Sigmoid colon (tissue), 7 donors: ENCODE data around the gene BMP5. TPM values are rescaled to one million over a fixed set of nuclear protein-coding genes. Genes with fewer than 3 reads are reported as not detected.
A peak's percentile ranks its signal among the peaks of the same experiment; 100 is the strongest.

Source experiments
- DNase-seq: peaks from one replicate; pipeline ENCODE4 v3.0.0-alpha.2; 2019
- H3K27ac ChIP-seq, 4 donors: fragments of 200-600 bp; sonication (generic); one replicate each; pipeline ENCODE4 v1.5.1; 2016 to 2019; ENCODE audit warnings: mild to moderate bottlenecking in 1 of 4
- H3K27me3 ChIP-seq, 3 donors: fragments of 200-600 bp; sonication (generic); one replicate each; pipeline ENCODE4 v1.5.1; 2019; ENCODE audit warnings: mild to moderate bottlenecking in 1 of 3
- H3K36me3 ChIP-seq, 4 donors: fragments of 200-600 bp; sonication (generic); one replicate each; pipeline ENCODE4 v1.5.1; 2016 to 2019
- H3K4me1 ChIP-seq, 4 donors: fragments of 200-600 bp; sonication (generic); one replicate each; pipeline ENCODE4 v1.5.1; 2017 to 2019
- H3K4me3 ChIP-seq, 4 donors: fragments of 200-600 bp; sonication (generic); one replicate each; pipeline ENCODE4 v1.5.1; 2017 to 2019; ENCODE audit warnings: mild to moderate bottlenecking in 2 of 4, moderate library complexity in 1 of 4
- H3K9me3 ChIP-seq, 4 donors: fragments of 200-600 bp in 3 of 4; sonication (generic) in 3 of 4; one replicate each; pipeline versions ENCODE4 v1.5.1 to v1.6.1; 2013 to 2019
- EP300 ChIP-seq, 4 donors: sonication (generic); formaldehyde crosslinking; IDR thresholded peaks; one replicate each; pipeline ENCODE4 v1.6.1; 2017; ENCODE audit warnings: antibody characterized with exemption in 4 of 4
- POLR2A ChIP-seq, 2 donors: fragments of 450-650 bp; IDR thresholded peaks; one replicate each; pipeline ENCODE4 v1.6.1; 2016; ENCODE audit warnings: antibody characterized with exemption in 2 of 2, mild to moderate bottlenecking in 2 of 2, moderate library complexity in 2 of 2
- POLR2AphosphoS5 ChIP-seq, 4 donors: sonication (generic); formaldehyde crosslinking; IDR thresholded peaks; one replicate each; pipeline ENCODE4 v1.6.1; 2017; ENCODE audit warnings: antibody characterized with exemption in 4 of 4
- WGBS, 2 donors: extraction: QIAGEN DNeasy Blood & Tissue Kit; methylation state at CpG; one replicate each; pipeline ENCODE4 v1.1.7; 2013; 5-methylcytosine and 5-hydroxymethylcytosine counted together
- intact Hi-C: fragments of 100-400 bp; cut with DNase I; formaldehyde crosslinking; loops from one replicate; pipeline ENCODE4 v1.15.1; 2023
- polyA plus RNA-seq, 3 donors: library from polyadenylated mRNA; stranded (reverse); fragments of 200-250 nt; gene quantifications; one replicate each; pipeline ENCODE4 v1.2.3, GENCODE V29; 2013
- total RNA-seq, 4 donors: library from RNA; depleted of rRNA; stranded (reverse); fragments of >200 nt; gene quantifications; one replicate each; pipeline ENCODE4 v1.1.0, GENCODE V29; 2016
- TF ChIP-seq, protein P1 (sequence below), 4 experiments: fragments of 450-650 bp in 3 of 4; fragments of 200-600 bp in 1 of 4; IDR thresholded peaks; one replicate each; pipeline ENCODE4 v1.5.1; 2016 to 2019; ENCODE audit warnings: antibody characterized with exemption in 4 of 4, mild to moderate bottlenecking in 3 of 4, moderate library complexity in 2 of 4
- donor health status: healthy with polysubstance abuse.
- donor health status: Bipolar disorder and iron deficiency.
- donor health status: healthy.

BMP5 gene
- total and polyA plus RNA-seq, 7 donors, result under 0.01 to 2.4 (median 0.76) TPM; not detected in 2

DNA sequence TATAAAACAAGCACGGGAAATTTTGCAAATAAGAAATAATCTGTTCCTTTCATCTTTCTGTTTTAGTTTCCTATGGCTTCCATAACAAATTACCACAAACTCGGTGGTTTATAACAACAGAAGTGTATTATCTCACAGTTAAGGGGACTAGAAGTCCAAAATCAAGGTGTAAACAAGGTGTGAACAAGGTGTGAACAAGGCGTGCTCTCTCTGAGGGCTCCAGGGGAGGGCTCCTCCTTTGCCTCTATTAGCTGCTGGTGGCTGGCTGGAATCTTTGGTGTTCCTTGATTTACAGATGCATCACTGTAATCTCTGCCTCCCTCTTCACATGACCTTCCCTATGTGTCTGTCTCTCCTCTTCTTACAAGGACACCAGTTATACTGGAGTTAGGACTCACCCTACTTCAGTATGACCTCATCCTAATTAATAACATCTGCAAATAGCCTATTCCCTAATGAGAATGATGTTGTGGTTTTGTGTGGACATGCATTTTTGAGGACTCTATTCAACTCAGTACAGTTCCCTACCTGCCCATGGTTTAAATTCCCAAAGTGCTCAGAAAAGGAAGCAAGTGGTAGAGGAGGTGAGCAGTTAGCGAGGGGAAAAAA is 17.5 kb upstream of the BMP5 start:
- TF ChIP-seq, protein P1, sequence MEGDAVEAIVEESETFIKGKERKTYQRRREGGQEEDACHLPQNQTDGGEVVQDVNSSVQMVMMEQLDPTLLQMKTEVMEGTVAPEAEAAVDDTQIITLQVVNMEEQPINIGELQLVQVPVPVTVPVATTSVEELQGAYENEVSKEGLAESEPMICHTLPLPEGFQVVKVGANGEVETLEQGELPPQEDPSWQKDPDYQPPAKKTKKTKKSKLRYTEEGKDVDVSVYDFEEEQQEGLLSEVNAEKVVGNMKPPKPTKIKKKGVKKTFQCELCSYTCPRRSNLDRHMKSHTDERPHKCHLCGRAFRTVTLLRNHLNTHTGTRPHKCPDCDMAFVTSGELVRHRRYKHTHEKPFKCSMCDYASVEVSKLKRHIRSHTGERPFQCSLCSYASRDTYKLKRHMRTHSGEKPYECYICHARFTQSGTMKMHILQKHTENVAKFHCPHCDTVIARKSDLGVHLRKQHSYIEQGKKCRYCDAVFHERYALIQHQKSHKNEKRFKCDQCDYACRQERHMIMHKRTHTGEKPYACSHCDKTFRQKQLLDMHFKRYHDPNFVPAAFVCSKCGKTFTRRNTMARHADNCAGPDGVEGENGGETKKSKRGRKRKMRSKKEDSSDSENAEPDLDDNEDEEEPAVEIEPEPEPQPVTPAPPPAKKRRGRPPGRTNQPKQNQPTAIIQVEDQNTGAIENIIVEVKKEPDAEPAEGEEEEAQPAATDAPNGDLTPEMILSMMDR (IDR thresholded peaks at IDR 0.05), result no peak
- TF ChIP-seq POLR2AphosphoS5 (IDR thresholded peaks at IDR 0.05) (no peak), POLR2A (IDR thresholded peaks at IDR 0.05) (no peak), EP300 (IDR thresholded peaks at IDR 0.05) (no peak)
- H3K4me1 ChIP-seq, result no peaks in the 10 kb centered on the region
- intact Hi-C loops, result no loop called here
- H3K36me3 ChIP-seq, result no peaks in the 10 kb centered on the region
- no peaks in the 10 kb centered on the region for H3K9me3 ChIP-seq
- no peak for DNase-seq
- H3K4me3 ChIP-seq, result no peak overlapping the region
- H3K27ac ChIP-seq, result no peak overlapping the region
- 63 to 73% methylated on average over 4 of the region's 4 CpGs for WGBS, 2 donors
- no peaks in the 10 kb centered on the region for H3K27me3 ChIP-seq

DNA sequence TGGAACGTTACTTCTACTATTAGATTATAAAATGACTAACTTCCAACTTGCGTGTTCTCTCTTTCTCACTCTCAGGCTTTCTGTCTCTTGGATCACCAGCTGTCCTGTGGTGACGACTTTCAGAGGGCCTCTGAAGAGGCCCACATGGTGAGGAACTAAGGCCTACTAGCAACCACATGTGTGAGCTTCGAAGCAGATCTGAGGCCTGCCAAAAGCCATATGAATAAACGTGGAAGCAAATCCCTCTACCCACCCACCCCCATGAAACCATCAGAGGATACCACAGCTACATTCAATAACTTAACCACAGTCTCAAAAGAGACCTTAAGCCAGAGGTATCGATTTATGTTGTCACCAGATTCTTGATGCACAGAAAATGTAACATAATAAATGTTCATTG is 13.5 kb upstream of the BMP5 start:
- no peaks in the 10 kb centered on the region for H3K36me3 ChIP-seq
- no peaks in the 10 kb centered on the region for H3K4me1 ChIP-seq
- no peaks in the 10 kb centered on the region for H3K27me3 ChIP-seq
- no peaks in the 10 kb centered on the region for H3K9me3 ChIP-seq
- no peak for DNase-seq
- no peak for TF ChIP-seq EP300 (IDR thresholded peaks at IDR 0.05)
- TF ChIP-seq, protein P1 (IDR thresholded peaks at IDR 0.05), result no peak
- no peak for TF ChIP-seq POLR2AphosphoS5 (IDR thresholded peaks at IDR 0.05)
- TF ChIP-seq POLR2A (IDR thresholded peaks at IDR 0.05), result no peak
- H3K27ac ChIP-seq, result no peak overlapping the region
- 84 to 88% methylated on average over 6 of the region's 6 CpGs for WGBS, 2 donors
- intact Hi-C loops, result loop anchor here (5.0 kb wide), 1 partner anchor 442 kb away; no protein-coding TSS in a partner anchor
- H3K4me3 ChIP-seq, result no peak overlapping the region

DNA sequence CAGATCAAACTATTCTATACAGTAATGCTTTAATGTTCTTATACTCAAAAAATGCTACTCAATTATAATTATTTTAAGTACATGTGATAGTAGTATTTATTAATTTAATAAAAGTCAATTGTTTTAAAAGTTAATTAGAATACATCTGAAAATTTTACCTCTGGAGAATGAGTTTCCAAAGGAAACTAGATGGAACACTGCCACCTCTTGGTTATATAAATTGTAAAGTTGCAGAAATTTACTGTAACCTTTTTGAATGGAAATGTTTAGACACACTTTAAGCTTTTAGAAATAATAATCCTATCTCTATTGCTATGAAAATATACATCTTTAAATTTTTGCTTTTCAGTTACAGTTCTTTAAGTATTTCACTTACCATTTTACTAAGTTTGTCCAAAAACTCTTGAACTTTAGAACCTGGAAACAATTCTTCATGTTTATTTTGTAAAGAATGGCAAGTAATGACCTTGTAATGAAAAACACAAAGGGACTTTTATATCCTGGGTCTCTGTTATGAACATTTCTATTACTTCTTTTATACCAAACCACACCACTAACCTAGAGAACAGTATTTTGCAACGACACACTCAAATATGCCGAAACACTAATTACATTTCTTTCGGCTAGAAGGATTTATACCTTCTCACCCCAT is 10.9 kb upstream of the BMP5 start:
- no peak for DNase-seq
- H3K27ac ChIP-seq, result no peak overlapping the region
- no peaks in the 10 kb centered on the region for H3K27me3 ChIP-seq
- no peaks in the 10 kb centered on the region for H3K9me3 ChIP-seq
- H3K4me1 ChIP-seq, result peaks cover 0 to 11% (median 5%) of the 10 kb centered on the region in 4 donors
- no peak for TF ChIP-seq POLR2AphosphoS5 (IDR thresholded peaks at IDR 0.05)
- TF ChIP-seq, protein P1 (IDR thresholded peaks at IDR 0.05), result peak in 3 of 4 experiments; percentile 12 to 41 (median 19)
- no peaks in the 10 kb centered on the region for H3K36me3 ChIP-seq
- WGBS, 2 donors, result 69 to 84% methylated on average over 3 of the region's 3 CpGs
- intact Hi-C loops, result loop anchor here (5.0 kb wide), 1 partner anchor 439 kb away; no protein-coding TSS in a partner anchor
- H3K4me3 ChIP-seq, result no peak overlapping the region

DNA sequence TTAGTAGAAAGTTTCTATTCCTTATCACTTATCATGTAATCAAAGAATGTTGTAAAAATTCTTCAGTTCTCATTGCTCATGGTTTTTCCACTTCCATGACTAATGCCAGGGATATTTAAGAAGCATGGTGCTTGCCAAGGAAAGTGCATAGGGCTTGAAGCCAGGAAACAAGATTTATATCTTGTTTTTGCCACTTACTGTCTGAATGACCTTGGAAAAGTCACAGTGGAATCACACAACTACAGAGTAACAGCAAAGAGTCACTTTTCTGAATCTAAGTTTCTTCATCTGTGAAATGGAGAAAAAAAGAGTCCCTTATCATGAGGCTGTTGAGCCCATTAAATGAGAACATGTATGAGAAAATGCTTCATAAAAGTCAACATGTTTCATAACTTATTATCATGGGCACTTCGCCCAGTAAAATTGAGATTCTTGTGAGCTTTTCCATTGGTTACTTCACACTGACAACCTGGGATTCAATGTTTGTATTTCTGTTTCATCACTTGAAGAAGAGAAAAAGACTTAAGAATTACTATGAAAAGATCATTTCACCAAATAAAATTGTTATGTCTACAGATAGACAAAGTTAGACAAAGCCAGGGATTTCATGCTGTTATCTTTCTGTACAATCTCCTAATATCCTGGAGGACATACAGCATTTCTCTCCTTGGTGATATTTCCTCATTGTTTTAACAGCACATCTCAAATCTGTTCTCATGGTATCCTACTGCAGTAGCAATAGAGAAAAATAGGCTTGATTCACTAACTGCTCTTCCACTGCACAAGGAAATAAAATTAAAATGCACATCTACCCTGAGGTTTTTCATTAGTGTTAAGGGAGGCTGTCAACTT is 7.6 kb upstream of the BMP5 start:
- WGBS, 2 donors, result 76 to 83% methylated on average over 1 of the region's 1 CpG
- no peaks in the 10 kb centered on the region for H3K9me3 ChIP-seq
- DNase-seq, result no peak
- H3K27me3 ChIP-seq, result no peaks in the 10 kb centered on the region
- no peaks in the 10 kb centered on the region for H3K36me3 ChIP-seq
- H3K4me1 ChIP-seq, result peaks cover 0 to 11% (median 5%) of the 10 kb centered on the region in 4 donors
- intact Hi-C loops, result no loop called here
- peak overlapping the region in 1 of 4 donors; percentile 21 for H3K27ac ChIP-seq
- peak in 1 of 4 donors; percentile 12 for TF ChIP-seq POLR2AphosphoS5 (IDR thresholded peaks at IDR 0.05)
- TF ChIP-seq EP300 (IDR thresholded peaks at IDR 0.05), result no peak
- TF ChIP-seq, protein P1 (IDR thresholded peaks at IDR 0.05), result no peak
- no peak for TF ChIP-seq POLR2A (IDR thresholded peaks at IDR 0.05)
- no peak overlapping the region for H3K4me3 ChIP-seq
